ENCODE data around the gene CADPS. TPM values are rescaled to one million over a fixed set of nuclear protein-coding genes. Genes with fewer than 3 reads are reported as not detected.

The CADPS gene
- polyA plus RNA-seq, 2 of the 4 experiments (the other 2 are of a cell fraction) = not detected

DNA sequence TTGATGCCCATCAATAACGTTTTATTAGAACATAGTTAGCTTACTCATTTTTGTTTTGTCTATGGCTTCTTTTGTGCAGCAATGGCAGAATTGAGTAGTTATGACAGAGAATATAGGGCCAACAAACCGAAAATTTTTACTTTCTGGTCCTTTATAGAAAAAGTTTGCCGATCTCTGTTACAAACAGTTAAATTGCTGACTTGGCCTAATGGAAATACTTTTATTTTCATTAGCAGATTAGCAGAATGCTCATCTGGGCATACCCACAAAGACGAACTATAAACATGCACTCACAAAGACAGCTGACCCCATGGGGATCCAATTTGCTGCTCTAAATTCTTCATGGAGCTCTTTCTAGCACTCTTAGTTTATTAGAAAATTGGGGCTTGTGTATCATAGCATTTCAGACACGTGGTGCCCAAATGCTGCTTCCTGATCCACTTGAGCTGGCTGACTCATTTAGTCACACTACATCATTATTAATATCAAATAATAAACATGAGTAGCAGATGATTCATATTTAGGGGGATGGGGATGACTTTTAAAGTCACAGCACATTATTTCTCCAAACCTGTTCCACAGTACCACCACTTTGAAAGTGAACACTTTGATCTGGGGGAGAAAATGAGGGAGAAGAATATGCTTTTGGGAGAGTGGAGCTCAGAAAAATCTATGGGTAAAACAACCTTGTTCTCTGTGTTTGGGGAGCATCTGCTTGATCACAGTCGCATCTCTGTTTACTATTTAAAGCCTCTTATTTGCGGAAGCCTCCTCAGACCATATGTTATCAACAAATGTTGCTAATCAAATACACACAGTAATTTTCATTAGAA, 273.8 kb downstream of the CADPS start:
- peaks cover 6% of the 10 kb centered on the region; the same call in 1 of the 3 replicates for H3K4me1 ChIP-seq
- FAIRE-seq (no peak), ATAC-seq (no peak), DNase-seq (ENCODE audit: low read depth in 1 of 2, low spot score in 1 of 2) (no peak)
- peak; percentile 54; the same call in 1 of the 2 replicates for TF ChIP-seq JUNB (IDR thresholded peaks at IDR 0.05)
- no peak for TF ChIP-seq ZFP36 (IDR thresholded peaks at IDR 0.05; ENCODE audit: borderline replicate concordance, partially characterized antibody)
- TF ChIP-seq HDAC2 (IDR thresholded peaks at IDR 0.05) = no peak
- no peak for TF ChIP-seq POLR2A (IDR thresholded peaks at IDR 0.05; ENCODE audit: low read length)
- TF ChIP-seq MYC (IDR thresholded peaks at IDR 0.05; ENCODE audit: borderline replicate concordance, low read length) = no peak
- TF ChIP-seq SMC3 (IDR thresholded peaks at IDR 0.05) = no peak
- peak; percentile 33; the same call in 1 of the 2 replicates for TF ChIP-seq FOSL2 (IDR thresholded peaks at IDR 0.05)
- TF ChIP-seq FOSL2 (CRISPR knock-in tag; IDR thresholded peaks at IDR 0.05) = peak; percentile 56
- TF ChIP-seq PHF8 (IDR thresholded peaks at IDR 0.05; ENCODE audit: borderline replicate concordance, low read depth) = no peak
- TF ChIP-seq, protein P1, sequence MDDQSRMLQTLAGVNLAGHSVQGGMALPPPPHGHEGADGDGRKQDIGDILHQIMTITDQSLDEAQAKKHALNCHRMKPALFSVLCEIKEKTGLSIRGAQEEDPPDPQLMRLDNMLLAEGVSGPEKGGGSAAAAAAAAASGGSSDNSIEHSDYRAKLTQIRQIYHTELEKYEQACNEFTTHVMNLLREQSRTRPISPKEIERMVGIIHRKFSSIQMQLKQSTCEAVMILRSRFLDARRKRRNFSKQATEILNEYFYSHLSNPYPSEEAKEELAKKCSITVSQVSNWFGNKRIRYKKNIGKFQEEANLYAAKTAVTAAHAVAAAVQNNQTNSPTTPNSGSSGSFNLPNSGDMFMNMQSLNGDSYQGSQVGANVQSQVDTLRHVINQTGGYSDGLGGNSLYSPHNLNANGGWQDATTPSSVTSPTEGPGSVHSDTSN (IDR thresholded peaks at IDR 0.05) = no peak
- TF ChIP-seq MAFK (IDR thresholded peaks at IDR 0.05; ENCODE audit: partially characterized antibody) = peak; percentile 53
- no peak for TF ChIP-seq CBX2 (IDR thresholded peaks at IDR 0.05; ENCODE audit: borderline replicate concordance, low read depth)
- no peak for TF ChIP-seq FOSB (CRISPR knock-in tag; IDR thresholded peaks at IDR 0.05)
- no peaks in the 10 kb centered on the region for H3K9me3 ChIP-seq
- POLR2A ChIA-PET = no interaction called here
- no peak overlapping the region for H3K27ac ChIP-seq
- no peak overlapping the region for H3K4me3 ChIP-seq
- CTCF ChIA-PET = no interaction called here
- H3K4me2 ChIP-seq = 0 out of 3 replicates have a peak overlapping the region, but pooled peaks have one; percentile 19
- whole genome bisulfite sequencing (ENCODE audit: missing lambda C conversion rate) = 32% methylated on average over 7 of the region's 7 CpGs

DNA sequence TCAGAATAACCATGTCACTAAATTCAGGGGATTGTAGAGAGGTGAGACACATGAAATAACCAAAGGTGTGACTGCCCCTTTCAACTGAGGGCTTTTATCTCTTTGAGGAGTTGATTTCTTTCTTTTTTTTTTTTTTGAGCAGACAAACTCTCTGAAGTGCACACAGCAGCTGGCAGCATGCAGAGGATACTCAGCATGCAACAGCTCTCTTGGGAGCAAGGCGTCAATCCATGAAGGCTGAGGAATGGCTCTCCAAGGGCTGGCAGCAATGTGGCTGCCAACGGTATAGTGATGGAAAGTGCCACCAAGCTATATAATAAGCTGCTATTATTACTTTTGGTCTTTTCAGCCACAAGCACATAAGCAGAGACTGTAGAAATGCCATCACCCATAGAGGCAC, 275.2 kb downstream of the CADPS start:
- no peak overlapping the region for H3K4me3 ChIP-seq
- no peak overlapping the region for H3K4me2 ChIP-seq
- no peak for DNase-seq (ENCODE audit: low read depth in 1 of 2, low spot score in 1 of 2)
- TF ChIP-seq CHD2 (IDR thresholded peaks at IDR 0.05; ENCODE audit: low read length, partially characterized antibody) (no peak), RCOR1 (IDR thresholded peaks at IDR 0.05; ENCODE audit: low read depth, low read length) (no peak), NFE2L2 (conservative IDR thresholded peaks at IDR 0.05; ENCODE audit: low read length) (no peak), POLR2A (IDR thresholded peaks at IDR 0.05; ENCODE audit: low read length) (no peak), HOXB5 (CRISPR knock-in tag; IDR thresholded peaks at IDR 0.05) (no peak), HDAC2 (IDR thresholded peaks at IDR 0.05) (no peak), FOSL2 (IDR thresholded peaks at IDR 0.05) (no peak), FOSL2 (CRISPR knock-in tag; IDR thresholded peaks at IDR 0.05) (no peak), HOXA7 (CRISPR knock-in tag; IDR thresholded peaks at IDR 0.05) (no peak), BHLHE40 (IDR thresholded peaks at IDR 0.05; ENCODE audit: low read depth, low read length) (no peak), JUN (IDR thresholded peaks at IDR 0.05) (no peak), CEBPB (IDR thresholded peaks at IDR 0.05) (no peak)
- TF ChIP-seq, protein P2, sequence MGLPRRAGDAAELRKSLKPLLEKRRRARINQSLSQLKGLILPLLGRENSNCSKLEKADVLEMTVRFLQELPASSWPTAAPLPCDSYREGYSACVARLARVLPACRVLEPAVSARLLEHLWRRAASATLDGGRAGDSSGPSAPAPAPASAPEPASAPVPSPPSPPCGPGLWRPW (IDR thresholded peaks at IDR 0.05) = no peak
- TF ChIP-seq, protein P3, sequence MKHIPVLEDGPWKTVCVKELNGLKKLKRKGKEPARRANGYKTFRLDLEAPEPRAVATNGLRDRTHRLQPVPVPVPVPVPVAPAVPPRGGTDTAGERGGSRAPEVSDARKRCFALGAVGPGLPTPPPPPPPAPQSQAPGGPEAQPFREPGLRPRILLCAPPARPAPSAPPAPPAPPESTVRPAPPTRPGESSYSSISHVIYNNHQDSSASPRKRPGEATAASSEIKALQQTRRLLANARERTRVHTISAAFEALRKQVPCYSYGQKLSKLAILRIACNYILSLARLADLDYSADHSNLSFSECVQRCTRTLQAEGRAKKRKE (CRISPR knock-in tag; IDR thresholded peaks at IDR 0.05; ENCODE audit: low read depth) = no peak
- TF ChIP-seq, protein P4, sequence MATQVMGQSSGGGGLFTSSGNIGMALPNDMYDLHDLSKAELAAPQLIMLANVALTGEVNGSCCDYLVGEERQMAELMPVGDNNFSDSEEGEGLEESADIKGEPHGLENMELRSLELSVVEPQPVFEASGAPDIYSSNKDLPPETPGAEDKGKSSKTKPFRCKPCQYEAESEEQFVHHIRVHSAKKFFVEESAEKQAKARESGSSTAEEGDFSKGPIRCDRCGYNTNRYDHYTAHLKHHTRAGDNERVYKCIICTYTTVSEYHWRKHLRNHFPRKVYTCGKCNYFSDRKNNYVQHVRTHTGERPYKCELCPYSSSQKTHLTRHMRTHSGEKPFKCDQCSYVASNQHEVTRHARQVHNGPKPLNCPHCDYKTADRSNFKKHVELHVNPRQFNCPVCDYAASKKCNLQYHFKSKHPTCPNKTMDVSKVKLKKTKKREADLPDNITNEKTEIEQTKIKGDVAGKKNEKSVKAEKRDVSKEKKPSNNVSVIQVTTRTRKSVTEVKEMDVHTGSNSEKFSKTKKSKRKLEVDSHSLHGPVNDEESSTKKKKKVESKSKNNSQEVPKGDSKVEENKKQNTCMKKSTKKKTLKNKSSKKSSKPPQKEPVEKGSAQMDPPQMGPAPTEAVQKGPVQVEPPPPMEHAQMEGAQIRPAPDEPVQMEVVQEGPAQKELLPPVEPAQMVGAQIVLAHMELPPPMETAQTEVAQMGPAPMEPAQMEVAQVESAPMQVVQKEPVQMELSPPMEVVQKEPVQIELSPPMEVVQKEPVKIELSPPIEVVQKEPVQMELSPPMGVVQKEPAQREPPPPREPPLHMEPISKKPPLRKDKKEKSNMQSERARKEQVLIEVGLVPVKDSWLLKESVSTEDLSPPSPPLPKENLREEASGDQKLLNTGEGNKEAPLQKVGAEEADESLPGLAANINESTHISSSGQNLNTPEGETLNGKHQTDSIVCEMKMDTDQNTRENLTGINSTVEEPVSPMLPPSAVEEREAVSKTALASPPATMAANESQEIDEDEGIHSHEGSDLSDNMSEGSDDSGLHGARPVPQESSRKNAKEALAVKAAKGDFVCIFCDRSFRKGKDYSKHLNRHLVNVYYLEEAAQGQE (IDR thresholded peaks at IDR 0.05) = no peak
- H3K9me3 ChIP-seq = no peaks in the 10 kb centered on the region
- CTCF ChIA-PET = no interaction called here
- no peak overlapping the region for H3K27ac ChIP-seq
- no peak for FAIRE-seq
- POLR2A ChIA-PET = no interaction called here
- no peak for ATAC-seq
- peaks cover 6% of the 10 kb centered on the region; the same call in 1 of the 3 replicates for H3K4me1 ChIP-seq
- WGBS (ENCODE audit: missing lambda C conversion rate) = 88% methylated on average over 2 of the region's 2 CpGs

Data from A549 (cell line).